Uterus (tissue), 4 donors: ENCODE data around the gene BAHCC1. TPM values are rescaled to one million over a fixed set of nuclear protein-coding genes. Genes with fewer than 3 reads are reported as not detected.

Source experiments
- DNase-seq, 2 donors: peaks; one replicate each; pipeline ENCODE4 v3.0.0-alpha.2; 2019 to 2020
- H3K27ac ChIP-seq, 2 donors: fragments of 200-600 bp; sonication (generic); 1 replicate in 1 of 2; 2 replicates in 1 of 2; pipeline ENCODE4 v1.5.1; 2016 to 2018
- H3K27me3 ChIP-seq, 2 donors: fragments of 200-600 bp; sonication (generic); one replicate each; pipeline ENCODE4 v1.5.1; 2018 to 2019; ENCODE audit warnings: control low read depth in 1 of 2
- H3K36me3 ChIP-seq, 2 donors: fragments of 200-600 bp; sonication (generic); one replicate each; pipeline ENCODE4 v1.5.1; 2019; ENCODE audit warnings: control low read depth in 1 of 2
- H3K4me1 ChIP-seq, 2 donors: fragments of 200-600 bp; sonication (generic); one replicate each; pipeline ENCODE4 v1.5.1; 2018 to 2019; ENCODE audit warnings: control low read depth in 1 of 2
- H3K4me3 ChIP-seq, 2 donors: fragments of 200-600 bp; sonication (generic); 1 replicate in 1 of 2; 2 replicates in 1 of 2; pipeline ENCODE4 v1.5.1; 2018 to 2019; ENCODE audit warnings: mild to moderate bottlenecking in 1 of 2
- H3K9me3 ChIP-seq, 2 donors: fragments of 200-600 bp; sonication (generic); one replicate each; pipeline ENCODE4 v1.5.1; 2019; ENCODE audit warnings: control low read depth in 1 of 2
- POLR2A ChIP-seq, 2 donors: fragments of 450-650 bp; IDR thresholded peaks; one replicate each; pipeline ENCODE4 v1.6.1; 2016; ENCODE audit warnings: antibody characterized with exemption in 2 of 2, mild to moderate bottlenecking in 1 of 2, moderate library complexity in 1 of 2
- intact Hi-C: fragments of 100-400 bp; cut with DNase I; formaldehyde crosslinking; loops from one replicate; pipeline ENCODE4 v1.15.1; 2023; ENCODE audit warnings: low total_unique reads
- total RNA-seq, 4 donors: library from RNA; depleted of rRNA in 3 of 4; stranded (reverse); fragments of >200 nt in 3 of 4; gene quantifications; one replicate each; pipeline versions ENCODE4 v1.1.0 to v1.2.4, GENCODE V29; 2014 to 2023
- TF ChIP-seq, protein P1 (sequence below), 4 experiments: fragments of 200-600 bp in 2 of 4; fragments of 450-650 bp in 2 of 4; sonication (generic) in 2 of 4; IDR thresholded peaks; one replicate each; pipeline ENCODE4 v1.5.1; 2016 to 2019; ENCODE audit warnings: antibody characterized with exemption in 4 of 4, mild to moderate bottlenecking in 2 of 4, moderate library complexity in 1 of 4
- donor health status: DM: yes; HTN: yes; CAD: no.

BAHCC1 gene
- total RNA-seq, 4 donors from 2014 or later, result 1.5 to 34.1 (median 8.5) TPM

DNA sequence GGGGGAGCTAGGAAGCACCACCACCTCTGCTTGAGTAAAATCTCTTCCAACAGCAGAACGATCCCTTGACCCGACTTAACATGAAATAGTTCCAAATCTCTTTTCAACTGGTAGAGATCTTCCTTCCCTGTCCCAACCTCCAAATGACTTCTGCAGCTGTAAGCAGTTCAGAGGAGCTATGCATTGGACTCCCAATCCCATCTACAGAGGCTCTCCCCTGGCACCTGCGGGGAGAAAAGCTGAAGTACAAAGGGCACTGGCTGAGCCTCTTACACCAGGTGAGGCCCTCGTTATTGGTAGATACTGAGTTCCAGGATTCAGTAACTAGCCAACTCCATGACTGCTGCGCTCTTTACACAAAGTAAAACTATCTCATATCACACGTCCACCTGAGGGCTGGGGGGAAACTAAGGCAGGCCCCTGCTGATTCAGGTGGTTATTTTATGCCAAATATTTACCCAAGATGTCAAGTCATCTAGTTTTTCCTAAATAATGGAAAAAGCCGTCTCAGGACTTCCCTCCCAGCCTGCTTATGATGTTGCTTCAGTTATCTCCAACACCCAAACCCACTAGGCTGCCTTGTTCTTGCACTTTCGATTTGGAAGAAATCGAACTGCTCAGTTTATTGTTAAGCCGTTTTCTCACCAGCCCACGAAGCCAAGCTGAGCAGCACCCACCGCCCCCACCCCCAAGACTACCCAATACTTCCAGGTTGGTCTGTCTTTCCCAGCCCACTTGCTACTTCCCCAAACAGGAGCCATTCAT is 114.1 kb downstream of the BAHCC1 start:
- no peaks in the 10 kb centered on the region for H3K27me3 ChIP-seq
- H3K27ac ChIP-seq, result peak overlapping the region; percentile 50 to 97
- H3K36me3 ChIP-seq, result no peaks in the 10 kb centered on the region
- intact Hi-C loops, result no loop called here
- H3K4me3 ChIP-seq, result peak overlapping the region; percentile 77 to 98
- no peak for TF ChIP-seq POLR2A (IDR thresholded peaks at IDR 0.05)
- TF ChIP-seq, protein P1, sequence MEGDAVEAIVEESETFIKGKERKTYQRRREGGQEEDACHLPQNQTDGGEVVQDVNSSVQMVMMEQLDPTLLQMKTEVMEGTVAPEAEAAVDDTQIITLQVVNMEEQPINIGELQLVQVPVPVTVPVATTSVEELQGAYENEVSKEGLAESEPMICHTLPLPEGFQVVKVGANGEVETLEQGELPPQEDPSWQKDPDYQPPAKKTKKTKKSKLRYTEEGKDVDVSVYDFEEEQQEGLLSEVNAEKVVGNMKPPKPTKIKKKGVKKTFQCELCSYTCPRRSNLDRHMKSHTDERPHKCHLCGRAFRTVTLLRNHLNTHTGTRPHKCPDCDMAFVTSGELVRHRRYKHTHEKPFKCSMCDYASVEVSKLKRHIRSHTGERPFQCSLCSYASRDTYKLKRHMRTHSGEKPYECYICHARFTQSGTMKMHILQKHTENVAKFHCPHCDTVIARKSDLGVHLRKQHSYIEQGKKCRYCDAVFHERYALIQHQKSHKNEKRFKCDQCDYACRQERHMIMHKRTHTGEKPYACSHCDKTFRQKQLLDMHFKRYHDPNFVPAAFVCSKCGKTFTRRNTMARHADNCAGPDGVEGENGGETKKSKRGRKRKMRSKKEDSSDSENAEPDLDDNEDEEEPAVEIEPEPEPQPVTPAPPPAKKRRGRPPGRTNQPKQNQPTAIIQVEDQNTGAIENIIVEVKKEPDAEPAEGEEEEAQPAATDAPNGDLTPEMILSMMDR (IDR thresholded peaks at IDR 0.05), result no peak
- no peaks in the 10 kb centered on the region for H3K4me1 ChIP-seq
- H3K9me3 ChIP-seq, result no peaks in the 10 kb centered on the region
- DNase-seq, result no peak

DNA sequence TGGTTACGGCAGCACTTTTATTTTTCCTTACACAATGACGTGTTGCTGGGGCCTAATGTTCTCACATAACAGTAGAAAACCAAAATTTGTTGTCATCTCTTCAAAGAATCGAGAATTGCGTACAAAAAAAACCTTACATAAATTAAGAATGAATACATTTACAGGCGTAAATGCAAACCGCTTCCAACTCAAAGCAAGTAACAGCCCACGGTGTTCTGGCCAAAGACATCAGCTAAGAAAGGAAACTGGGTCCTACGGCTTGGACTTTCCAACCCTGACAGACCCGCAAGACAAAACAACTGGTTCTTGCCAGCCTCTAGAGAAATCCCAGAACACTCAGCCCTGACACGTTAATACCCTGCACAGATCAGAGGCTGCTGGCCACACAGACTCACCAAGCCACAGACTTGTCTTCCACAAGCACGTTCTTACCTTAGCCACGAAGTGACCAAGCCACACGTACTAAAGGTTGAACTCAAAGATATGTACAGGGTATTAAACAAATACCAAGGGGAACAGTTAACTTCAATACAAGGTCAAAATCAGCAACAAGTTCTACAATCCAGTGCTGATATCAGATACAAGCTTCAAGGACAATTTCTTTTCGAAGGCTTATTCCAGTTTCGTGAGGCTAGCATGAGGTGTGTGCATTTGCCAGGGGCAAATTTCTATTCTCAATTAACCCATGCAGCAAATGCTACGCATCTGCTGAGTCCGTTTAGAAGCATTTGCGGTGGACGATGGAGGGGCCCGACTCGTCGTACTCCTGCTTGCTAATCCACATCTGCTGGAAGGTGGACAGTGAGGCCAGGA is 114.9 kb downstream of the BAHCC1 start:
- no peak for TF ChIP-seq POLR2A (IDR thresholded peaks at IDR 0.05)
- TF ChIP-seq, protein P1 (IDR thresholded peaks at IDR 0.05), result no peak
- peak overlapping the region; percentile 97 for H3K27ac ChIP-seq
- intact Hi-C loops, result loop anchor here (5.0 kb wide), 1 partner anchor 113 kb away; the partner anchor contains the start of gene BAHCC1
- H3K36me3 ChIP-seq, result no peaks in the 10 kb centered on the region
- H3K4me1 ChIP-seq, result no peaks in the 10 kb centered on the region
- no peaks in the 10 kb centered on the region for H3K27me3 ChIP-seq
- H3K4me3 ChIP-seq, result peak overlapping the region; percentile 77 to 98
- no peaks in the 10 kb centered on the region for H3K9me3 ChIP-seq
- no peak for DNase-seq

DNA sequence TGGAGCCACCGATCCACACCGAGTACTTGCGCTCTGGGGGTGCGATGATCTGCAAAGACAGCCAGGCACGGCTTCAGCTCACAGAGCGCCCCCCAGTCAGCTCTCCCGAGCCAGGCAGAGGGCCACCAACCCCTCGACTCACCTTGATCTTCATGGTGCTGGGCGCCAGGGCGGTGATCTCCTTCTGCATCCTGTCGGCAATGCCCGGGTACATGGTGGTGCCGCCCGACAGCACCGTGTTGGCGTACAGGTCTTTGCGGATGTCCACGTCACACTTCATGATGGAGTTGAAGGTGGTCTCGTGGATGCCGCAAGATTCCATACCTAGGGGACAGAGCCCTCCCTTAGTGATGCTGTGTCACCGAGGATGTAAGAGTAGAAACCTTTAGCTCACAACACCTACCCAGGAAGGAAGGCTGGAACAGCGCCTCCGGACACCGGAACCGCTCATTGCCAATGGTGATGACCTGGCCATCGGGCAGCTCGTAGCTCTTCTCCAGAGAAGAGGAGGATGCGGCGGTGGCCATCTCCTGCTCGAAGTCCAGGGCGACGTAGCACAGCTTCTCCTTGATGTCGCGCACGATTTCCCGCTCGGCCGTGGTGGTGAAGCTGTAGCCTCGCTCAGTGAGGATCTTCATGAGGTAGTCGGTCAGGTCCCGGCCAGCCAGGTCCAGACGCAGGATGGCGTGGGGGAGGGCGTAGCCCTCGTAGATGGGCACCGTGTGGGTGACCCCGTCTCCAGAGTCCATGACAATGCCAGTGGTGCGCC is 115.7 kb downstream of the BAHCC1 start:
- peak overlapping the region; percentile 77 to 98 for H3K4me3 ChIP-seq
- DNase-seq, result no peak
- no peaks in the 10 kb centered on the region for H3K9me3 ChIP-seq
- H3K36me3 ChIP-seq, result no peaks in the 10 kb centered on the region
- TF ChIP-seq, protein P1 (IDR thresholded peaks at IDR 0.05), result no peak
- TF ChIP-seq POLR2A (IDR thresholded peaks at IDR 0.05), result no peak
- no peaks in the 10 kb centered on the region for H3K4me1 ChIP-seq
- intact Hi-C loops, result loop anchor here (5.0 kb wide), 1 partner anchor 114 kb away; the partner anchor contains the start of gene BAHCC1
- no peaks in the 10 kb centered on the region for H3K27me3 ChIP-seq
- H3K27ac ChIP-seq, result peak overlapping the region; percentile 97

DNA sequence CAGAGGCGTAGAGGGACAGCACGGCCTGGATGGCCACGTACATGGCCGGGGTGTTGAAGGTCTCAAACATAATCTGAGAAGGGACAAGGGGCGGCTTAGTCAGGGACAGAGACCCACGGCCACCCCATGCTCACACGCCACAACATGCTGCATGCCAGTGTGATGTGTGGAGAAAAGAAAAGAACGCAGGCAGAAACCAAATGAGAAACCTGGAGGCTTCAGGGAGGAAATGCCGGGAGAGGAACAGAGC is 116.2 kb downstream of the BAHCC1 start:
- no peaks in the 10 kb centered on the region for H3K36me3 ChIP-seq
- H3K4me3 ChIP-seq, result peak overlapping the region; percentile 77 to 98
- no peak for DNase-seq
- peaks cover 1 to 4% of the 10 kb centered on the region in 2 donors for H3K4me1 ChIP-seq
- no peaks in the 10 kb centered on the region for H3K9me3 ChIP-seq
- no peaks in the 10 kb centered on the region for H3K27me3 ChIP-seq
- peak overlapping the region; percentile 97 for H3K27ac ChIP-seq
- intact Hi-C loops, result loop anchor here (5.0 kb wide), 1 partner anchor 114 kb away; the partner anchor contains the start of gene BAHCC1
- TF ChIP-seq POLR2A (IDR thresholded peaks at IDR 0.05), result no peak

DNA sequence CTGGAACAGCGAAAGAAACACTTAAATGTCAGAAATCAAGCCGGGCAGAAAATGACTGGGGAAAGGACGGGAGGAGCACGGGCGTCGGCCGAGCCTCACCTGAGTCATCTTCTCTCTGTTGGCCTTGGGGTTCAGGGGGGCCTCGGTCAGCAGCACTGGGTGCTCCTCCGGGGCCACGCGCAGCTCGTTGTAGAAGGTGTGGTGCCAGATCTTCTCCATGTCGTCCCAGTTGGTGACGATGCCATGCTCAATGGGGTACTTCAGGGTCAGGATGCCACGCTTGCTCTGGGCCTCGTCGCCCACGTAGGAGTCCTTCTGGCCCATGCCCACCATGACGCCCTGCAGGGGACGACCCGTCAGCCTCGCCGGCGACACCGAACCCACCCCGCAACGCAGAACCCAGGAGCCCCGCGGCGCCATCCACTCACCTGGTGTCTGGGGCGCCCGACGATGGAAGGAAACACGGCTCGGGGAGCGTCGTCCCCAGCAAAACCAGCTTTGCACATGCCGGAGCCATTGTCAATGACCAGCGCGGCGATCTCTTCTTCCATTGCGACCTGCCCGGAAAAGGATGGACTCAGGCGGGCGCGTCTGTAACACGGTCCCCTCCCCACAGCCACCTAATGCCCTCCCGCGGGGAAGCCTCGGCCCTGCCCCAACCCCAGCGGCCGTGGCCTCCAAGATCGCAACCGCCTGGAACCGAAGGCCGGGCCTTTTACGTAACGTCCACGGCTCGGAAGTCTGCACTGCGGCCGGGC is 116.7 kb downstream of the BAHCC1 start:
- Histone ChIP-seq H3K27me3 (no peaks in the 10 kb centered on the region), H3K27ac (peak overlapping the region; percentile 97), H3K9me3 (no peaks in the 10 kb centered on the region), H3K4me1 (peaks cover 3 to 9% of the 10 kb centered on the region in 2 donors), H3K36me3 (no peaks in the 10 kb centered on the region), H3K4me3 (peak overlapping the region; percentile 77 to 98)
- intact Hi-C loops, result loop anchor here (5.0 kb wide), 1 partner anchor 115 kb away; the partner anchor contains the start of gene BAHCC1
- TF ChIP-seq, protein P1 (IDR thresholded peaks at IDR 0.05), result no peak
- TF ChIP-seq POLR2A (IDR thresholded peaks at IDR 0.05), result no peak
- DNase-seq, result peak in 1 of 2 donors; percentile 22
